HepG2 (cell line): ENCODE data around the gene ARHGAP25. TPM values are rescaled to one million over a fixed set of nuclear protein-coding genes. Genes with fewer than 3 reads are reported as not detected.

Experiments
- ATAC-seq: fragments of 200-7000 bp; cut with Tn5 transposase; 3 replicates; pipeline ENCODE4 v1.9.1; 2020; ENCODE audit warnings: mild to moderate bottlenecking, moderate library complexity
- BruUV-seq: library from RNA; stranded (reverse); fragments of 400-500 nt; replicated peaks from 2 replicates; lab custom pipeline; 2021; lab: Mats Ljungman, UMichigan
- CTCF ChIA-PET: fragments of 300-600 bp; formaldehyde crosslinking; extraction: SDS; loops from one replicate; lab custom pipeline; 2021; ENCODE audit warnings: low total read pairs, inconsistent platforms, low intra/inter-chr PET ratio; lab: Yijun Ruan, JAX
- POLR2A ChIA-PET: fragments of 350-600 bp; sonication (Branson Sonifier 250); formaldehyde crosslinking; loops from one replicate; lab custom pipeline; 2020; ENCODE audit warnings: antibody characterized with exemption, inconsistent platforms; lab: Yijun Ruan, JAX
- DNase-seq: peaks from one replicate; pipeline ENCODE4 v3.0.0-alpha.2; 2015; ENCODE audit warnings: low spot score
- FAIRE-seq: peaks from 3 replicates; lab custom pipeline; 2011; peaks lifted over from hg19 to GRCh38; lab: Jason Lieb, UNC
- H2AFZ ChIP-seq: one replicate; pipeline ENCODE4 v1.6.1; 2011; ENCODE audit warnings: low read length, inconsistent platforms
- H3K27ac ChIP-seq: fragments of 300-600 bp; 3 replicates; pipeline ENCODE4 v1.8.0; 2011; ENCODE audit warnings: mixed run types, mild to moderate bottlenecking, mixed read lengths, low read length, inconsistent platforms; ENCODE audit not compliant: insufficient read depth; ENCODE audit errors: extremely low read length
- H3K27me3 ChIP-seq, 2 experiments: fragments of 200-600 bp in 1 of 2; 2 replicates in 1 of 2; 3 replicates in 1 of 2; pipeline versions ENCODE4 v1.6.0 to v1.8.0; 2011; ENCODE audit warnings: low read length in 2 of 2, mild to moderate bottlenecking in 2 of 2, moderate library complexity in 2 of 2, inconsistent platforms in 1 of 2; ENCODE audit not compliant: insufficient read depth in 2 of 2, control insufficient read depth in 1 of 2
- H3K36me3 ChIP-seq, 2 experiments: fragments of 200-600 bp in 1 of 2; replicated peaks in 1 of 2; 2 replicates in 1 of 2; 3 replicates in 1 of 2; pipeline versions ENCODE4 v1.5.1 to v1.8.0; 2011; ENCODE audit warnings: low read length in 2 of 2, inconsistent platforms in 1 of 2; ENCODE audit not compliant: insufficient read depth in 2 of 2, control insufficient read depth in 1 of 2
- H3K4me1 ChIP-seq: 2 replicates; pipeline ENCODE4 v1.5.1; 2012; ENCODE audit warnings: low read length, inconsistent platforms; ENCODE audit not compliant: insufficient read depth
- H3K4me2 ChIP-seq: 2 replicates; pipeline ENCODE4 v1.6.0; 2011; ENCODE audit warnings: low read depth, low read length, inconsistent platforms
- H3K4me3 ChIP-seq, 3 experiments: fragments of 200-600 bp in 1 of 3; sonication (generic), shearing (Covaris generic) in 1 of 3; replicated peaks in 1 of 3; 2 replicates each; pipeline ENCODE4 v1.5.1; 2011 to 2016; ENCODE audit warnings: low read length in 3 of 3, inconsistent platforms in 2 of 3, low read depth in 2 of 3, mild to moderate bottlenecking in 2 of 3, control low read depth in 1 of 3, mixed read lengths in 1 of 3; ENCODE audit not compliant: insufficient read depth in 1 of 3
- H3K79me2 ChIP-seq: one replicate; pipeline ENCODE4 v1.6.1; 2011; ENCODE audit warnings: low read length, inconsistent platforms; ENCODE audit not compliant: insufficient read depth
- H3K9ac ChIP-seq: 2 replicates; pipeline ENCODE4 v1.6.0; 2011; ENCODE audit warnings: mild to moderate bottlenecking, low read depth, low read length, inconsistent platforms; ENCODE audit not compliant: insufficient read depth
- H3K9me3 ChIP-seq: 2 replicates; pipeline ENCODE4 v1.5.1; 2012; ENCODE audit warnings: mild to moderate bottlenecking, low read length
- H4K20me1 ChIP-seq: 2 replicates; pipeline ENCODE4 v1.6.0; 2011; ENCODE audit warnings: inconsistent platforms, mild to moderate bottlenecking, low read length, moderate library complexity; ENCODE audit not compliant: insufficient read depth
- CHD2 ChIP-seq: IDR thresholded peaks from 2 replicates; pipeline ENCODE4 v1.6.1; 2011; ENCODE audit warnings: low read depth, low read length, improper control_type of control experiment
- DMAP1 ChIP-seq: IDR thresholded peaks from 2 replicates; pipeline ENCODE4 v1.6.1; 2016
- EEA1 ChIP-seq: sonication (generic); formaldehyde crosslinking; IDR thresholded peaks from 2 replicates; pipeline ENCODE4 v1.5.1; 2020; ENCODE audit warnings: mild to moderate bottlenecking, missing genetic modification reagents, borderline replicate concordance
- HNRNPH1 ChIP-seq: fragments of 200-400 bp; formaldehyde crosslinking; optimal IDR thresholded peaks from 2 replicates; pipeline ENCODE3; 2017; ENCODE audit warnings: mild to moderate bottlenecking, low read depth, low read length
- MAF1 ChIP-seq: sonication (generic); formaldehyde crosslinking; IDR thresholded peaks from 2 replicates; pipeline ENCODE4 v1.5.0; 2020; ENCODE audit warnings: missing genetic modification reagents, borderline replicate concordance
- MAZ ChIP-seq, 2 experiments: sonication (generic) in 1 of 2; formaldehyde crosslinking in 1 of 2; IDR thresholded peaks; 2 replicates each; pipeline versions ENCODE4 v1.5.0 to v1.6.1; 2012 to 2020; ENCODE audit warnings: low read depth in 2 of 2, mild to moderate bottlenecking in 2 of 2, borderline replicate concordance in 1 of 2, improper control_type of control experiment in 1 of 2, low read length in 1 of 2, missing genetic modification reagents in 1 of 2, moderate library complexity in 1 of 2
- NBN ChIP-seq: fragments of 450-650 bp; conservative IDR thresholded peaks from 2 replicates; pipeline ENCODE4 v1.6.1; 2017
- POGK ChIP-seq: sonication (generic); formaldehyde crosslinking; conservative IDR thresholded peaks from 2 replicates; pipeline ENCODE4 v1.8.0; 2022; ENCODE audit warnings: mild to moderate bottlenecking, moderate library complexity, missing genetic modification reagents
- RCOR2 ChIP-seq: IDR thresholded peaks from 2 replicates; pipeline ENCODE4 v1.6.1; 2016; ENCODE audit warnings: missing biosample characterization, missing genetic modification reagents
- SRF ChIP-seq: IDR thresholded peaks from 2 replicates; pipeline ENCODE4 v1.6.1; 2011; ENCODE audit warnings: mild to moderate bottlenecking, low read depth, low read length, moderate library complexity
- TFAP4 ChIP-seq: sonication (generic); IDR thresholded peaks from 2 replicates; pipeline ENCODE4 v1.6.1; 2016; ENCODE audit warnings: low read depth, borderline replicate concordance
- XRCC5 ChIP-seq: fragments of 200-400 bp; formaldehyde crosslinking; optimal IDR thresholded peaks from 2 replicates; pipeline ENCODE3; 2017; ENCODE audit warnings: mild to moderate bottlenecking, low read length
- ZNF350 ChIP-seq: sonication (generic); formaldehyde crosslinking; IDR thresholded peaks from 2 replicates; pipeline ENCODE4 v1.4.0; 2020; ENCODE audit warnings: mild to moderate bottlenecking, low read depth, missing genetic modification reagents, borderline replicate concordance
- ZNF562 ChIP-seq: sonication (generic); formaldehyde crosslinking; IDR thresholded peaks from 2 replicates; pipeline ENCODE4 v1.8.0; 2022; ENCODE audit warnings: missing genetic modification reagents, borderline replicate concordance
- ZNF703 ChIP-seq: sonication (generic); formaldehyde crosslinking; IDR thresholded peaks from 2 replicates; pipeline ENCODE4 v1.5.1; 2020; ENCODE audit warnings: missing genetic modification reagents, mild to moderate bottlenecking, moderate library complexity, borderline replicate concordance
- ZNF879 ChIP-seq: sonication (generic); formaldehyde crosslinking; IDR thresholded peaks from 2 replicates; pipeline ENCODE4 v1.8.1; 2023; ENCODE audit warnings: missing genetic modification reagents
- WGBS: methylation state at CpG from one replicate; pipeline ENCODE4 v1.1.6; 2017; ENCODE audit warnings: low lambda C conversion rate; 5-methylcytosine and 5-hydroxymethylcytosine counted together
- in situ Hi-C: cut with HindIII; loops from 2 replicates; pipeline ENCODE4 v1.10.0; 2017; ENCODE audit warnings: low pct_unique_long_range_greater_than_20kb; ENCODE audit not compliant: extremely low pct_ligation_motif_present
- intact Hi-C: fragments of 100-400 bp; cut with micrococcal nuclease; formaldehyde crosslinking; loops from one replicate; pipeline ENCODE4 v1.10.0; 2022; ENCODE audit not compliant: unreplicated experiment
- polyA plus RNA-seq, 8 experiments: library from polyadenylated mRNA; depleted of rRNA in 3 of 8; stranded (reverse) in 7 of 8; unstranded in 1 of 8; fragments of >200 nt; fragmentation: Illumina TruSeq in 4 of 8; extraction: Trizol in 4 of 8; gene quantifications; 2 replicates each; pipeline versions ENCODE4 v1.2.1 to v1.2.3, GENCODE V29; 2011 to 2016; ENCODE audit warnings: low read depth in 4 of 8, missing spikeins in 1 of 8, mixed read lengths in 1 of 8; ENCODE audit not compliant: insufficient read depth in 1 of 8
- total RNA-seq, 5 experiments: library from RNA; depleted of rRNA; stranded (reverse); fragments of >200 nt; fragmentation: Illumina TruSeq; extraction: Trizol; gene quantifications; 2 replicates each; pipeline ENCODE4 v1.2.3, GENCODE V29; 2016; ENCODE audit warnings: low read depth in 1 of 5
- TF ChIP-seq, protein P1 (sequence below): IDR thresholded peaks from 2 replicates; pipeline ENCODE4 v1.6.1; 2016; ENCODE audit warnings: low read depth, missing genetic modification reagents, missing compliant biosample characterization

Gene ARHGAP25
- total and polyA plus RNA-seq, 2 of the 13 experiments (the other 11 are each of a cell fraction or from before 2014, with no cell fraction given): not detected

DNA sequence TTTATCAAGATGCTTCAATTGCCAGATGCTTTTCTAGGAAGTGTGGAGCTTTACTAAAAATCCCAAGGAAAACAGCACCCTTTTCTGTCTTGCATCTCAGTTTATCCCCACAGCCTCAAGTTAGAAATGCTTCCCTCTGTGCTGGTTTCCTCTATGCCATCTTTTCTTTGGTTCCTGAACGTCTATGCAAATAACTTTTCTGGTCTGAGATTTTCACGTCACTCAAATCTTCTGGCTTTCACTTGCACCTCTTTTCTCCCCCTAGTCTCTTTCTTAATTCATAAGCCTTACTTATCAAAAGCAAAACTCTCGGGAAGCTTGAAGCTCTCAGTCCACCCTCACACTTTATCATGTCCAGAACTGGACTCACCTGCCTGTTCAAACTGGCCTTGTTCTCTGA is 33.9 kb downstream of the ARHGAP25 start:
- WGBS: 7% methylated on average over 3 of the region's 3 CpGs
- H3K4me1 ChIP-seq: no peaks in the 10 kb centered on the region
- FAIRE-seq (no peak), ATAC-seq (no peak), DNase-seq (no peak)
- ChIA-PET CTCF (no interaction called here), POLR2A (no interaction called here)
- H4K20me1 ChIP-seq: no peaks in the 10 kb centered on the region
- H3K4me3 ChIP-seq: no peak overlapping the region
- no peaks in the 10 kb centered on the region for H3K79me2 ChIP-seq
- intact Hi-C loops (no loop called here), in situ Hi-C loops (no loop called here)
- H3K4me2 ChIP-seq: no peak overlapping the region
- peaks cover 0 to 50% of the 10 kb centered on the region in 2 experiments; a peak in 3 of 5 replicates for H3K27me3 ChIP-seq
- no peaks in the 10 kb centered on the region for H3K9me3 ChIP-seq
- no peak overlapping the region for H2AFZ ChIP-seq
- TF ChIP-seq CHD2 (no peak), ZNF350 (CRISPR knock-in tag) (no peak), TFAP4 (no peak), NBN (no peak), ZNF562 (CRISPR knock-in tag) (no peak), DMAP1 (CRISPR knock-in tag) (no peak), RCOR2 (CRISPR knock-in tag) (no peak), ZNF879 (CRISPR knock-in tag) (no peak), XRCC5 (no peak), MAF1 (CRISPR knock-in tag) (no peak), MAZ (IDR thresholded peaks at IDR 0.05; ENCODE audit: borderline replicate concordance, low read depth, low read length) (no peak), MAZ (CRISPR knock-in tag; IDR thresholded peaks at IDR 0.05; ENCODE audit: low read depth) (no peak), EEA1 (CRISPR knock-in tag) (no peak), ZNF703 (no peak), POGK (CRISPR knock-in tag) (no peak), HNRNPH1 (no peak), SRF (no peak)
- TF ChIP-seq, protein P1, sequence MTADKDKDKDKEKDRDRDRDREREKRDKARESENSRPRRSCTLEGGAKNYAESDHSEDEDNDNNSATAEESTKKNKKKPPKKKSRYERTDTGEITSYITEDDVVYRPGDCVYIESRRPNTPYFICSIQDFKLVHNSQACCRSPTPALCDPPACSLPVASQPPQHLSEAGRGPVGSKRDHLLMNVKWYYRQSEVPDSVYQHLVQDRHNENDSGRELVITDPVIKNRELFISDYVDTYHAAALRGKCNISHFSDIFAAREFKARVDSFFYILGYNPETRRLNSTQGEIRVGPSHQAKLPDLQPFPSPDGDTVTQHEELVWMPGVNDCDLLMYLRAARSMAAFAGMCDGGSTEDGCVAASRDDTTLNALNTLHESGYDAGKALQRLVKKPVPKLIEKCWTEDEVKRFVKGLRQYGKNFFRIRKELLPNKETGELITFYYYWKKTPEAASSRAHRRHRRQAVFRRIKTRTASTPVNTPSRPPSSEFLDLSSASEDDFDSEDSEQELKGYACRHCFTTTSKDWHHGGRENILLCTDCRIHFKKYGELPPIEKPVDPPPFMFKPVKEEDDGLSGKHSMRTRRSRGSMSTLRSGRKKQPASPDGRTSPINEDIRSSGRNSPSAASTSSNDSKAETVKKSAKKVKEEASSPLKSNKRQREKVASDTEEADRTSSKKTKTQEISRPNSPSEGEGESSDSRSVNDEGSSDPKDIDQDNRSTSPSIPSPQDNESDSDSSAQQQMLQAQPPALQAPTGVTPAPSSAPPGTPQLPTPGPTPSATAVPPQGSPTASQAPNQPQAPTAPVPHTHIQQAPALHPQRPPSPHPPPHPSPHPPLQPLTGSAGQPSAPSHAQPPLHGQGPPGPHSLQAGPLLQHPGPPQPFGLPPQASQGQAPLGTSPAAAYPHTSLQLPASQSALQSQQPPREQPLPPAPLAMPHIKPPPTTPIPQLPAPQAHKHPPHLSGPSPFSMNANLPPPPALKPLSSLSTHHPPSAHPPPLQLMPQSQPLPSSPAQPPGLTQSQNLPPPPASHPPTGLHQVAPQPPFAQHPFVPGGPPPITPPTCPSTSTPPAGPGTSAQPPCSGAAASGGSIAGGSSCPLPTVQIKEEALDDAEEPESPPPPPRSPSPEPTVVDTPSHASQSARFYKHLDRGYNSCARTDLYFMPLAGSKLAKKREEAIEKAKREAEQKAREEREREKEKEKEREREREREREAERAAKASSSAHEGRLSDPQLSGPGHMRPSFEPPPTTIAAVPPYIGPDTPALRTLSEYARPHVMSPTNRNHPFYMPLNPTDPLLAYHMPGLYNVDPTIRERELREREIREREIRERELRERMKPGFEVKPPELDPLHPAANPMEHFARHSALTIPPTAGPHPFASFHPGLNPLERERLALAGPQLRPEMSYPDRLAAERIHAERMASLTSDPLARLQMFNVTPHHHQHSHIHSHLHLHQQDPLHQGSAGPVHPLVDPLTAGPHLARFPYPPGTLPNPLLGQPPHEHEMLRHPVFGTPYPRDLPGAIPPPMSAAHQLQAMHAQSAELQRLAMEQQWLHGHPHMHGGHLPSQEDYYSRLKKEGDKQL (CRISPR knock-in tag): no peak
- no peak overlapping the region for H3K27ac ChIP-seq
- no TSS peak for BruUV-seq
- no peak overlapping the region for H3K9ac ChIP-seq
- no peaks in the 10 kb centered on the region for H3K36me3 ChIP-seq
